HG02884 (cell line): ENCODE measurements around the gene MYRIP.
"Not testable (repeated sequence)": the region's sequence is repeated elsewhere in the genome, so short reads cannot be mapped to it uniquely, and the experiment has no call there.

Experiments used
- ATAC-seq: cut with Tn5 transposase; IDR thresholded peaks from one replicate; pipeline ENCODE4 v1.9.1; 2021; ENCODE audit warnings: mild to moderate bottlenecking, moderate library complexity; ENCODE audit not compliant: unreplicated experiment

MYRIP gene

GRCh38 chr3:40021338-40021737, 211.9 kb downstream of the MYRIP start:
- ATAC-seq, result no peak

GRCh38 chr3:40022297-40022827, 213.0 kb downstream of the MYRIP start:
- ATAC-seq, result no peak

- no peak for ATAC-seq
Measured at GRCh38 chr3:40024526-40024925, 215.1 kb downstream of the MYRIP start.

GRCh38 chr3:40025892-40026291, 216.5 kb downstream of the MYRIP start:
- ATAC-seq, result not testable (repeated sequence)

- ATAC-seq, result no peak
Measured at GRCh38 chr3:40035177-40035576, 225.8 kb downstream of the MYRIP start.

- no peak for ATAC-seq
Measured at GRCh38 chr3:40037582-40037981, 228.2 kb downstream of the MYRIP start.

- no peak for ATAC-seq
Measured at GRCh38 chr3:40042752-40043443, 233.5 kb downstream of the MYRIP start.

GRCh38 chr3:40043444-40043755, 234.0 kb downstream of the MYRIP start:
- no peak for ATAC-seq

GRCh38 chr3:40044487-40044886, 235.1 kb downstream of the MYRIP start:
- ATAC-seq, result no peak

GRCh38 chr3:40045051-40045450, 235.6 kb downstream of the MYRIP start:
- ATAC-seq, result no peak

- no peak for ATAC-seq
Measured at GRCh38 chr3:40046149-40046548, 236.7 kb downstream of the MYRIP start.

GRCh38 chr3:40047406-40047805, 238.0 kb downstream of the MYRIP start:
- ATAC-seq, result no peak

GRCh38 chr3:40053663-40054062, 244.3 kb downstream of the MYRIP start:
- ATAC-seq, result no peak

GRCh38 chr3:40054568-40055222, 245.3 kb downstream of the MYRIP start:
- no peak for ATAC-seq

- no peak for ATAC-seq
Measured at GRCh38 chr3:40055361-40055760, 246.0 kb downstream of the MYRIP start.

GRCh38 chr3:40055956-40056355, 246.5 kb downstream of the MYRIP start:
- ATAC-seq, result no peak

GRCh38 chr3:40057077-40057476, 247.7 kb downstream of the MYRIP start:
- ATAC-seq, result no peak

GRCh38 chr3:40057786-40058185, 248.4 kb downstream of the MYRIP start:
- ATAC-seq, result no peak

GRCh38 chr3:40068636-40069035, 259.2 kb downstream of the MYRIP start:
- ATAC-seq, result no peak

GRCh38 chr3:40070816-40071215, 261.4 kb downstream of the MYRIP start:
- no peak for ATAC-seq

GRCh38 chr3:40071683-40072238, 262.4 kb downstream of the MYRIP start:
- ATAC-seq, result no peak

GRCh38 chr3:40073310-40074007, 264.1 kb downstream of the MYRIP start:
- ATAC-seq, result no peak
